NOMO-1 treated with dmso at 0.1 percent for 144 hours (cell line): ENCODE data around the gene FAM111A.
"Not testable (repeated sequence)": the region's sequence is repeated elsewhere in the genome, so short reads cannot be mapped to it uniquely, and the experiment has no call there.

Experiments
- DNase-seq: peaks from one replicate; lab custom pipeline; 2025; ENCODE audit not compliant: unreplicated experiment; lab: John Stamatoyannopoulos, UW

FAM111A gene

GRCh38 chr11:59142530-59143507 is at the start of gene FAM111A:
FAM111A (plus strand) TSS chr11:59142856; CDS start chr11:59148873, 6,017 bp downstream.
- peak; percentile 96 for DNase-seq

- DNase-seq = not testable (repeated sequence)
Observed at GRCh38 chr11:59093576-59093975, 49.1 kb upstream of the FAM111A start.

- DNase-seq = not testable (repeated sequence)
Observed at GRCh38 chr11:59095225-59095624, 47.4 kb upstream of the FAM111A start.

GRCh38 chr11:59095972-59096575 is 46.6 kb upstream of the FAM111A start:
- not testable (repeated sequence) for DNase-seq

GRCh38 chr11:59097113-59097708 is 45.4 kb upstream of the FAM111A start:
- DNase-seq = no peak

- DNase-seq = not testable (repeated sequence)
Observed at GRCh38 chr11:59097938-59098337, 44.7 kb upstream of the FAM111A start.

- peak; percentile 57 for DNase-seq
Observed at GRCh38 chr11:59102259-59102765, 40.3 kb upstream of the FAM111A start.

- DNase-seq = peak; percentile 82
Observed at GRCh38 chr11:59106363-59107336, 36.0 kb upstream of the FAM111A start, which contains the start of gene FAM111B. FAM111B (plus strand) TSS chr11:59107237; CDS start chr11:59109626, 2,389 bp downstream.

GRCh38 chr11:59107721-59108120 is 34.9 kb upstream of the FAM111A start:
- not testable (repeated sequence) for DNase-seq

- DNase-seq = no peak
Observed at GRCh38 chr11:59112494-59112893, 30.2 kb upstream of the FAM111A start.

GRCh38 chr11:59114344-59114743 is 28.3 kb upstream of the FAM111A start:
- no peak for DNase-seq

- no peak for DNase-seq
Observed at GRCh38 chr11:59115553-59115952, 27.1 kb upstream of the FAM111A start.

- no peak for DNase-seq
Observed at GRCh38 chr11:59117774-59118173, 24.9 kb upstream of the FAM111A start.

GRCh38 chr11:59119826-59120225 is 22.8 kb upstream of the FAM111A start:
- no peak for DNase-seq

- DNase-seq = peak; percentile 73
Observed at GRCh38 chr11:59135648-59136461, 6.8 kb upstream of the FAM111A start.

- not testable (repeated sequence) for DNase-seq
Observed at GRCh38 chr11:59136551-59136950, 6.1 kb upstream of the FAM111A start.

- no peak for DNase-seq
Observed at GRCh38 chr11:59137190-59137589, 5.5 kb upstream of the FAM111A start.

- DNase-seq = no peak
Observed at GRCh38 chr11:59138643-59139042, 4.0 kb upstream of the FAM111A start.

- no peak for DNase-seq
Observed at GRCh38 chr11:59141191-59141590, 1.5 kb upstream of the FAM111A start.
